Cortex of kidney (tissue), 1 donor: ENCODE results near the gene ANKRD28.

Experiments
- DNase-seq: peaks from one replicate; lab custom pipeline; 2025; lab: John Stamatoyannopoulos, UW

ANKRD28 gene

GRCh38 chr3:15660055-15660935 is 137.5 kb downstream of the ANKRD28 start:
- DNase-seq = no peak

- no peak for DNase-seq
Measured at GRCh38 chr3:15659254-15659975, 138.4 kb downstream of the ANKRD28 start.

- no peak for DNase-seq
Measured at GRCh38 chr3:15657016-15657415, 140.8 kb downstream of the ANKRD28 start.

GRCh38 chr3:15656342-15656741 is 141.4 kb downstream of the ANKRD28 start:
- DNase-seq = no peak

DNA sequence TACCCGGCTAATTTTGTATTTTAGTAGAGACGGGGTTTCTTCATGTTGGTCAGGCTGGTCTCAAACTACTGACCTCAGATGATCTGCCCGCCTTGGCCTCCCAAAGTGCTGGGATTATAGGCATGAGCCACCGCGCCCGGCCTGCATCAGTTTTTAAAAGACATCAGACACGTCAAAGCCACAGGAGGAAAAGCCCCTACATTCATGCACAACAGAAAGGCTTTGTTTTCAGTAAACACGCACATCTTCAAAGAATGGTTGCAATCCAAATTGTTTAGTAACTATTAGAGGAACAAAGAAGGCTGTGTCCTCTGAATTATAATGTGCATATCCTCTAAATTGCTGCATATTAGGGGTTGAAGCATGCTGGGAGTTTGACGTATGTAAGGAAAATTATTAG is 142.9 kb downstream of the ANKRD28 start:
- DNase-seq = no peak

GRCh38 chr3:15654127-15654526 is 143.7 kb downstream of the ANKRD28 start:
- no peak for DNase-seq

DNA sequence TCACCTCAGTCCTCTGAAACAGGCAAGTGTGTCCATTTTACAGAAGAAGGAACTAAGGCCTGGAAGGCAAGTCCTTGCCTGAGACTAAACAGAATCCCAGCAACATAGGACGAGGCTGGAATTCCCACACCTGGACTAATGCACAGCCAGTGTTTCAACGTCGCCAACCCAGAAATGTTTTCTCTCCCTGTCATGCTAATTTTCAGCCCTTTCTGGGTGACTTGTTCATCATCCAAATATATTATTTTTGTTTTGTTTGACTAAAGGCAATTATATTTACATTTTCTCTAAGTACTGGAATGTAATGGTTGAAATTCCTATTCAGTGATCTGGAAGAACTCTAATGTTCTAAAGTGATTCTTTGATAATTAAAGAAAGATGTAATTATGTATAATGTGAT is 144.5 kb downstream of the ANKRD28 start:
- DNase-seq = no peak

DNA sequence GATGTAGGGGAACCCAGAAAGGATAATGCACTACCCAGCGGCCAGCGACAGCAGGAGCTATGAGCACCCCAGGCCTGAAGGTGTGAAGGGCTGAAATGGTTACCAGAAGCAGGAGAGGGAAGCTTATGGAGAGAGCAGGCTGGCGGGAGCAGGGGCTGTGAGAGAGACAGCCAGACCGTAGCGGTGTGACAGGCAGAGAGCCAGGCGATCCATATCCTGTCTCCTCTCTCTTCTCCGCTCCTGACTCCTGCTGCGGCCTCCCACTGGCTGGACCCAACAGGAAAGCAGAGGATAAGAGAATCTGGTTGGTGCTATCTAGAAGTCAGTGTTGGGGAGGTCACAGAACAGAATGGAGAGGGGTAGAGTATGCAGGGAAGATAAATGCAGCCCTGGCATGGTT is 146.4 kb downstream of the ANKRD28 start:
- no peak for DNase-seq

DNA sequence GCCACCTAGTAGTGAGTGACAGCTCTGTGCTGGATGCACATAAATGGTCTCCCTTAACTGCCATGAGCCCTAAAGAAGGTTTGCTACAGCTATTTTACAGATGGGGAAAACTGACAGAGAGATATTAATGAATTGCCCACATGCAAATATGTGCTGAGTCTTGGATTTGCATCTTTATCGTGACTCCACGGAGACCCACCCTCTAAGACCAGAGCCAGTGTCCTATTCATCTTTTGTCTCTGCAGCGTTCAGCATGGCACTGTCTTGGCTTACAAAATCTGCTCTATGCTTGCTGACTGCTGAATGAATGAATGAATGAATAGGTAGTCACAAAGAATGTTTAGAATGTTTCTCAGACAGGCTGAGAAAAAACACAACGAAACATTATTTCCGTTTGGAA is 147.9 kb downstream of the ANKRD28 start:
- no peak for DNase-seq

DNA sequence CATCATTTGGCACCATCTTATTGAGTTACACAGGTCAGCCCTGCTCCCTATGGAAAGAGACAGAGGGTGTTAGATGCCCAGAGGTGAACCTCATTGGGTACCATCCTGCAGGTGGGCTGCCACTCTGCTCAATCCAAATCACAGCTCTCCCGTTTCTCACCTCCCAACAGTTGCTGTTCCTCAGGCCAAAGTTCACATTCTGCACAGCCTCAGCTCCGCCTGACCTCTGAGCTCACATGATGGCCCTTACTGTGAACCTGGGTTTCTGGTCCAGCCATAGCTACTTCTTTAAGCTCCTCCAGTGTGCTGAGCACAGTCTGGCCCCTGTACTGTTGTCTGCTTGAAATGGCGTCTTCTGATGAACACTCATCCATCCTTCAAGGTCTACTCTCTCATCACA is 148.4 kb downstream of the ANKRD28 start:
- DNase-seq = no peak

GRCh38 chr3:15647611-15648167 is 150.1 kb downstream of the ANKRD28 start:
- no peak for DNase-seq

DNA sequence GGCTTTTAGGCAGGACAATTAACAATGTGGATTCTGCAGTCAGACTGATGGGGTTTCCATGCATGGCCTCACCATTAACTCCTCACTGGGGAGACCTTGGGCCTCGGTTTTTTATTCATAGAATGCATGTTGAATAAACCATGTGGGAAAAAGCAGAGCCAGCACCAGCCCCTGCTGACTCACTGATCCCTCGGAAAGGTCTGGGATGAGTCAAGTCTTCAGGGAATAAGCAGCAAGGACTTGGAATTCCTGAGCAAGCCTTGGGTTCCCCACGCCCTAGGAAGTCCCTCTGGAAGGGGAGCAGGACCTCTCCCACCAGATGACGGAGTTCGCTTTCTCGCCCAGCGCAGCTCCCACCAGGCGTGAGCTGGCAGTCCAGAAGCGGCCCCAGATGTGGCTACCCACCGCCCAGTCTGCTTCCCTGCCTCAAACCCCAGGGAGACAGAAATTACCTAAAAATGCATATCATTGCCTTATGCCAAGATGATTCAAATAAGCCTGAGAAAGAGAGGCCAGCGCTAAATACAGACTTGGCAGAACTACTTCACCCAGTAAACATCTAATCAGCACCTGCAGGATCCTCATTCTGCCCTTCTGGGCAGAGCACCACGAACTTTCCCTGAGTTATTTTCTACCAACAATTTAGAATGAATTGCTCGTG is 150.8 kb downstream of the ANKRD28 start:
- DNase-seq = no peak

DNA sequence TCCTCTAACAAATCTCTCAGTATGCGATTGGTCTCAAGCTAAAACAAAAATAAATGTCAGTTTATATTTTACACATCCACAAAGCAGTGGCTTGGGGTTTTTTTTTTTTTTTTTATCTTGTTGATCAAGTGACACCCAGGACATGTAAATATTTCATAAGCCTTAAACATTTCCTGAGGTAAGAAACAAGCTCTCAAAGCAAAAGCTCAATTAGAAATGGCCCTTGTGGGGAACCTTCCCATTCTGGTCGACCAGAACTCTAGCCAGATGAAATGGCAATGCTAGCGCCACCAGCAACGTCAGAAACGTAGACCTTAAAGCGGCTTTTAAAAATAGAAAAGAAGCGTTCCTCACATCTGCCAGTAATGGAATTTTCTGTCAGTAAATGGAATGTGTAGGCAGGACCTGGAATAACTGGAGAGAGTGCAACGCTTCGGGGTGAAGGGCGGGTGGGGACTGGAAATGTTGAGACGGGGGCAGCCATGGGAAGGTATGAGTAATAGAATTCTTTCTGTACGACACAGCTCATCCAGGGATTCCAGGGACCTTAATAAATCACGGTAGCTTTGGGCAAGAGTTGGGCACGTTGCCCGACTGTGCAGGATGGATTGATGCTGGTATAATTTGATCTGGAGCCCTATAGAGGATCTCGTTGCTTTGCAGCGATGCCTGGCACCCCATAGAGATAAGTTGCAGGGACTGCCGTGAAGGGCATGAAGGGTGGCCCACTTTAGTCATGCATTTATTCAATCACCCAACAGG is 151.9 kb downstream of the ANKRD28 start:
- DNase-seq = no peak

DNA sequence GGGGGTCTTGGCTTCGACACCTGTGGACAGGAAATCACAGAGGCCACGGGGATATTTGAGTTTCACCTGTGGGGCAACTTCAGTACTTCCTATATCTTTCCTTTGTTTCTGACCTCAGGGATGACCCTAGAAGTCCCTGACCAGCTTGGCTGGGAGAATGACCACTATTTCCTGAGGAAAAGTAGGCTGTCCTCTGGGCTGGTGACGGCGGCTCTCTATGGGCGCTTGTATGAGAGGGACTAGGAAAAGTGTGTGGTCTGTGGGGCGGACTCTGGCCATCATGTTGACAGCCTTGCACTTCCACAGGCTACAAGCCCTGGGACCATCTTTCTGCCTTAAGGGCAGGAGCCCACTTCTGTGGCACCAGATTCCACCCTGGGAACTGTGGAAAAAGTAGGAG is 152.5 kb downstream of the ANKRD28 start:
- DNase-seq = no peak

DNA sequence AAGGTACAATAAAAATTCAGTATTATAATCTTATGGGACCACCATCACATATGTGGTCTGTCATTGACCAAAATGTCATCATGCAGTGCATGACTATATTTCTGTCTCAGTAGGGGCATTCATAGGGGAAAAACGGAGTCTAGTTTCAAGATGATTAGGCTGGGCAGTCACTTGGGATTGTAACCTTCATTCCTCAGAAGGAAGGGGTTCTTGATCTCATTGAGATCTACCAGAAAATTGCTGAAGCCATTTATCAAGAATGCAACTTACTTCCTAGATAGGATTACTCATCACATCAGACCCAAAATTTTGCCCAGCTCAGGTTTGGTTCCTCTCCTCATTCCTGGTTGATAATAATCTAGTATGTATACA is 158.9 kb downstream of the ANKRD28 start:
- no peak for DNase-seq

DNA sequence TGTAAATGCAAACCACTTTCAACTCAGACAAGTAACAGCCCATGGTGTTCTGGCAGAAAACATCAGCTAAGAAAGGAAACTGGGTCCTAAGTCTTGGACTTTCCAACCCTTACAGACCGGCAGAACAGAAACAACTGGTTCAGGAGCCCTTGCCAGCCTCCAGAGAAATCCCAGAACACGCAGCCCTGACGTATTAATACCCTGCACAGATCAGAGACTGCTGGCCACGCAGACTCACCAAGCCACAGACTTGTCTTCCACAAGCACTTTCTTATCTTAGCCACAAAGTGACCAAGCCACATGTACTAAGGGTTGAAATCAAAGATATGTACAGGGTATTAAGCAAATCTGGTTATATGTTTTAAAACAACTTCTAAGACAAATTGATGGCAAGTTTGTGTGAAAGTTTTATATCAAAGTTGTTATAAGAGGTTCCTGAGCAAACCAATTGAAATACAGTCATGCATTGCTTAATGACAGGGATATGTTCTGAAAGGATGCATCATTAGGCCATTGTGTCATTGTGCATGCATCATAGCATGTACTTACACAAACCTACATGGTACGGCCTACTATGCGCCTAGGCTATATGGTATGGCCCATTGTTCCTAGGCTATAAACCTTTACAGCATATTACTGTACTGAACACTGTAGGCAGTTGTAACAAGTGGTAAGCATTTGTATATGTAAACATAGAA is 159.4 kb downstream of the ANKRD28 start:
- DNase-seq = no peak

DNA sequence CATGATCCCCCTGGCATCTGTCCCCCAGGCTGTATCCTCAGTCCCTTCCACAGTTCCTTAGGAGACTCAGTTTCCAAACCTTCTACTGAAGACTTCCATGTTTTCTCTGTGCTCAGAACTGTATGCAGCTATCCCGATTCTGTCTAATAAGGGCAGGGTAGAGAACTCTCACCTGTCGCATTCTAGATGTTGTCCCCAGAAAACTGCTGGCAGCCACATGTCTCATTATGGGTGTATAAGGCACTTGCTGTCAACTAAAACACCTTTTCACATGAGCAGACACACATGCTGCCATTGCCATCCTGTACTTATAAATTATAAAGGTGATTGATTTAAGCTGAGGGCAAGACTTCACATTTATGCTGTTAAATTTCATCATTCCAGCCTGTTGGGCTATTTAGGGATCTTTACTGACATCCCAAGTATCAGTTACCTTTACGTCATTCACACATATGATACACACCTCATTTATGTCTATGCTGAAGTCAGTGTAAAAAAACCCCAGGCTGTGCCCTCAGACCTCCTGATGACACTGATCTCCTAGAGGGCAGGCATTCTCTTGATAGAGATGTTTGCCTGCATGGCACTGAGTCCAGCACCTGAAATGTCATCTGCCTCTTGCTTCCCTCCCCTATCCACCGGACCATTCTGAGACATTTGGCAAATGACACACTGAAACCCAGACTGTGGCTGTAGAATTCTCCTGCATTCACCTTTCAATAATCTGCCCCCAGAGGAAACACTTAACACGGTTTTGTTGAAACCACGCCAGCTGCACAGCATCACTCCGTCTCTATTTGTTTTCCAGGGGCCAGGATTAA is 160.4 kb downstream of the ANKRD28 start:
- no peak for DNase-seq

GRCh38 chr3:15636028-15636709 is 161.6 kb downstream of the ANKRD28 start:
- DNase-seq = no peak

DNA sequence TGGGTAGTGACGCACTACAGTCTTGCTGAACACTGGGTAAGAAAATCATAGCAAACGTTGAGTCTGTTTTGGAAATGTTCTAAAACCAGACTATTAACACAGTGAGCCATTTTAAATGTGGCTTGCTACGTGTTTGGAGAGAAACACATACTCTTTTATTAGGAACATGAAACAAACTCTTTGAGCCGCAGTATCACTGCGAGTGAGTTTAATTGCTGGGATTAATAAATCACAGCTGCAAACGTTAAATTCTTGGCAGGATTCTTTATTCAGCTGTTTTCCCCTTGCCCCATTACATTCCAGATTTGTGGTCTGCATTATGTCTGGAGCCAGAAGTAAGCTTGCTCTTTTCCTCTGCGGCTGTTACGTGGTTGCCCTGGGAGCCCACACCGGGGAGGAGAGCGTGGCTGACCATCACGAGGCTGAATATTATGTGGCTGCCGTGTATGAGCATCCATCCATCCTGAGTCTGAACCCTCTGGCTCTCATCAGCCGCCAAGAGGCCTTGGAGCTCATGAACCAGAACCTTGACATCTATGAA is 162.6 kb downstream of the ANKRD28 start:
- no peak for DNase-seq
